ENCODE data around the gene ITGA2B. TPM values are rescaled to one million over a fixed set of nuclear protein-coding genes. Genes with fewer than 3 reads are reported as not detected.
"Not testable (repeated sequence)": the region's sequence is repeated elsewhere in the genome, so short reads cannot be mapped to it uniquely, and the experiment has no call there.

Gene ITGA2B
- total and polyA plus RNA-seq, 8 donors = under 0.01 to 2.4 (median 0.46) TPM; not detected in 3

DNA sequence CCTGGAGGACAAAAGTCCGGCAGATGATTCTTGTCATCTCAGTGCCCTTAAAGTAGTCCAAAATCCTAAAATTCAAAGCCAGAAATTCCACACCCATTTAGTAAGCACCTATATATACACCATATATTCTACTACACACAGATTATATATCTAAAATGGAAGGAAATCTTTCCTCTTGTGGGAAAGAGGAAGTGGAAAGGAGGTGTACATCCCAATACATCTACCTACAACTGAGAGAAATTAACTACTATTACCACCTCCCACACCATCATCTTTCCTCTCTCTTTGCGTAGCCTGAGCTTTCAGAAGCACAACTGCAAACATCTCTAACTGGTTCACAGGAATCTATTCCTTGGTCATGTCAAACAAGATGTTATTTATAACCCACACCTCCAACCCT, 5.4 kb upstream of the ITGA2B start:
- DNase-seq = no peak
- Histone ChIP-seq H3K27me3 (no peaks in the 10 kb centered on the region), H3K27ac (no peak overlapping the region), H3K4me1 (peaks cover 0 to 4% (median 0%) of the 10 kb centered on the region in 4 donors), H3K36me3 (peaks cover 25 to 41% (median 32%) of the 10 kb centered on the region in 4 donors), H3K4me3 (no peak overlapping the region), H3K9me3 (no peaks in the 10 kb centered on the region)
- 92 to 99% (median 97%) methylated on average over 2 of the region's 2 CpGs for WGBS, 5 donors
- intact Hi-C loops (cut with DNase I; ENCODE audit: low total_unique reads) = no loop called here
- TF ChIP-seq POLR2A (IDR thresholded peaks at IDR 0.05) (no peak), EP300 (IDR thresholded peaks at IDR 0.05) (no peak), POLR2AphosphoS5 (IDR thresholded peaks at IDR 0.05) (no peak)
- TF ChIP-seq, protein P1, sequence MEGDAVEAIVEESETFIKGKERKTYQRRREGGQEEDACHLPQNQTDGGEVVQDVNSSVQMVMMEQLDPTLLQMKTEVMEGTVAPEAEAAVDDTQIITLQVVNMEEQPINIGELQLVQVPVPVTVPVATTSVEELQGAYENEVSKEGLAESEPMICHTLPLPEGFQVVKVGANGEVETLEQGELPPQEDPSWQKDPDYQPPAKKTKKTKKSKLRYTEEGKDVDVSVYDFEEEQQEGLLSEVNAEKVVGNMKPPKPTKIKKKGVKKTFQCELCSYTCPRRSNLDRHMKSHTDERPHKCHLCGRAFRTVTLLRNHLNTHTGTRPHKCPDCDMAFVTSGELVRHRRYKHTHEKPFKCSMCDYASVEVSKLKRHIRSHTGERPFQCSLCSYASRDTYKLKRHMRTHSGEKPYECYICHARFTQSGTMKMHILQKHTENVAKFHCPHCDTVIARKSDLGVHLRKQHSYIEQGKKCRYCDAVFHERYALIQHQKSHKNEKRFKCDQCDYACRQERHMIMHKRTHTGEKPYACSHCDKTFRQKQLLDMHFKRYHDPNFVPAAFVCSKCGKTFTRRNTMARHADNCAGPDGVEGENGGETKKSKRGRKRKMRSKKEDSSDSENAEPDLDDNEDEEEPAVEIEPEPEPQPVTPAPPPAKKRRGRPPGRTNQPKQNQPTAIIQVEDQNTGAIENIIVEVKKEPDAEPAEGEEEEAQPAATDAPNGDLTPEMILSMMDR (IDR thresholded peaks at IDR 0.05) = no peak

- not testable (repeated sequence) for H3K4me3 ChIP-seq
Measured at GRCh38 chr17:44394112-44394511, 4.7 kb upstream of the ITGA2B start.

GRCh38 chr17:44390250-44390870, 911 bp upstream of the ITGA2B start:
- peaks cover 0 to 10% (median 10%) of the 10 kb centered on the region in 3 donors for H3K27me3 ChIP-seq
- intact Hi-C loops (cut with DNase I; ENCODE audit: low total_unique reads) = no loop called here
- 72 to 80% (median 74%) methylated on average over 10 of the region's 10 CpGs for WGBS, 5 donors

More at GRCh38 chr17:44394112-44394511, 4.7 kb upstream of the ITGA2B start:
- H3K27ac ChIP-seq; intact Hi-C loops (cut with DNase I; ENCODE audit: low total_unique reads); H3K4me1 ChIP-seq; H3K9me3 ChIP-seq; H3K27me3 ChIP-seq; DNase-seq: not testable (repeated sequence)
- peaks cover 19 to 34% (median 24%) of the 10 kb centered on the region in 4 donors for H3K36me3 ChIP-seq
- whole genome bisulfite sequencing, 5 donors = 90 to 96% (median 93%) methylated on average over 9 of the region's 9 CpGs

DNA sequence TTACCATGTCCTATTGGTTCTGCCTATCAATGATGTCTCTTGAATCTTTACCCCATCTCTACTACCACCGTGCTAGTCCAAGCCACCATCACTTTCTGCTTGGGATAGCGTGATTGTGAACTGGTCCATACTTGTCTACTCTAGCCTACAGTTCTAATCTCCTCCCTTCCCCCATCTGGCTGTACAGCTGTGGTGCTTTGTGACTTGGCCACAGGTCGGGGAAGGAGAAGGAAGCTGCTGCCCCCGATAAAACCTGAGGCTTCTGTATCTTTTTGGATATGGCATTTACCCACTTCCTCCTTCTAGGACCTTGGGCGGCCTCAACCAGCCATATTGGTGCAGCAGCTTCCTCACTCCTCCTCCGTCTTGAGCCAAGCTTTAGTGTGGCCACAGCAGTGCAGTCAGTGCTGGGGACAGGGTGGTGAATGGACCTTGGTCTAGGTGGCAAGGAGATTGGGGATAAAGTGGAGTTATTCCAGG, 314 bp upstream of the ITGA2B start:
- H3K4me3 ChIP-seq = no peak overlapping the region
- TF ChIP-seq EP300 (IDR thresholded peaks at IDR 0.05) (no peak), POLR2A (IDR thresholded peaks at IDR 0.05) (no peak), POLR2AphosphoS5 (IDR thresholded peaks at IDR 0.05) (no peak)
- TF ChIP-seq, protein P1 (IDR thresholded peaks at IDR 0.05) = no peak
- WGBS, 5 donors = 78 to 87% (median 80%) methylated on average over 6 of the region's 6 CpGs
- peaks cover 8 to 21% (median 15%) of the 10 kb centered on the region in 4 donors for H3K4me1 ChIP-seq
- H3K27ac ChIP-seq = no peak overlapping the region
- H3K36me3 ChIP-seq = no peaks in the 10 kb centered on the region
- no peak for DNase-seq
- peaks cover 0 to 16% (median 12%) of the 10 kb centered on the region in 3 donors for H3K27me3 ChIP-seq
- intact Hi-C loops (cut with DNase I; ENCODE audit: low total_unique reads) = no loop called here
- no peaks in the 10 kb centered on the region for H3K9me3 ChIP-seq

More at GRCh38 chr17:44390250-44390870, 911 bp upstream of the ITGA2B start:
- Histone ChIP-seq H3K36me3 (peaks cover 0 to 2% (median 0%) of the 10 kb centered on the region in 4 donors), H3K27ac (no peak overlapping the region), H3K4me1 (peaks cover 8 to 15% (median 9%) of the 10 kb centered on the region in 4 donors), H3K4me3 (no peak overlapping the region), H3K9me3 (no peaks in the 10 kb centered on the region)
- DNase-seq = no peak
- TF ChIP-seq POLR2A (IDR thresholded peaks at IDR 0.05) = no peak
- TF ChIP-seq POLR2AphosphoS5 (IDR thresholded peaks at IDR 0.05) = no peak
- no peak for TF ChIP-seq EP300 (IDR thresholded peaks at IDR 0.05)
- TF ChIP-seq, protein P1 (IDR thresholded peaks at IDR 0.05) = no peak

- peaks cover 8 to 25% (median 20%) of the 10 kb centered on the region in 4 donors for H3K4me1 ChIP-seq
- H3K27me3 ChIP-seq = peaks cover 0 to 32% (median 17%) of the 10 kb centered on the region in 3 donors
- H3K9me3 ChIP-seq = no peaks in the 10 kb centered on the region
- no peak overlapping the region for H3K27ac ChIP-seq
- TF ChIP-seq, protein P1 (IDR thresholded peaks at IDR 0.05) = no peak
- TF ChIP-seq EP300 (IDR thresholded peaks at IDR 0.05) (no peak), POLR2AphosphoS5 (IDR thresholded peaks at IDR 0.05) (no peak), POLR2A (IDR thresholded peaks at IDR 0.05) (no peak)
- intact Hi-C loops (cut with DNase I; ENCODE audit: low total_unique reads) = no loop called here
- H3K4me3 ChIP-seq = no peak overlapping the region
- WGBS, 5 donors = 52 to 88% (median 80%) methylated on average over 2 of the region's 2 CpGs
- DNase-seq = no peak
- H3K36me3 ChIP-seq = no peaks in the 10 kb centered on the region
Measured at GRCh38 chr17:44387804-44388203, 1.6 kb downstream of the ITGA2B start.

All from stomach (tissue), 9 donors.